GM12872 (cell line): ENCODE data around the gene AOC2.

Experiments used
- TF ChIP-seq, protein P1 (sequence below): IDR thresholded peaks from 3 replicates; pipeline ENCODE4 v1.5.1; 2011; ENCODE audit warnings: low read depth, mild to moderate bottlenecking, low read length, moderate library complexity; ENCODE audit not compliant: insufficient read depth

Gene AOC2

DNA sequence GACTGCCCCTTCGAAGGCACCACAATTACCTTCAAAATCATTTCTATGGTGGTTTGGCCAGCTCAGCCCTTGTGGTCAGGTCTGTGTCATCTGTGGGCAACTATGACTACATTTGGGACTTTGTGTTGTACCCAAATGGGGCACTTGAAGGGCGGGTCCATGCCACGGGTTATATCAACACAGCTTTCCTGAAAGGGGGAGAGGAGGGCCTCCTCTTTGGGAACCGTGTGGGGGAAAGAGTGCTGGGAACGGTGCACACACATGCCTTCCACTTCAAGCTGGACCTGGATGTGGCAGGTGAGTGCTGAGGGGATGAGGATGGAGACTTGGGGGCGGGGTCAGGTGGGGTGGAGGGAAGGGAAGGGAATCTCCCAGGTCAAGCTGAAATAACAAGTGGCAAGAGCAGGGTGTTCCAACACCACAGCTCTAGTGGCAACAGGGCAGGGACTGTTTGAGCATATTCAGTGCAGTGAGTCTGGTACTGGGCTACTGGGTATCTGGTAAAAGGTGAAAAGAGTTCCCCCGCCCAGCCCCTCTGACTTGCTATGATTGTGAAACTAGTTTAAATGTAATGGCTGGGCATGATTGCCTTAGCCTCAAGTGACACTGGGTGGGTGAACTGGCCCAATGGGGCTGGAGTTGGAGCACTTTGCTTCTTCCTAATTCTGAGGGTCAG, 1.7 kb downstream of the AOC2 start:
- TF ChIP-seq, protein P1, sequence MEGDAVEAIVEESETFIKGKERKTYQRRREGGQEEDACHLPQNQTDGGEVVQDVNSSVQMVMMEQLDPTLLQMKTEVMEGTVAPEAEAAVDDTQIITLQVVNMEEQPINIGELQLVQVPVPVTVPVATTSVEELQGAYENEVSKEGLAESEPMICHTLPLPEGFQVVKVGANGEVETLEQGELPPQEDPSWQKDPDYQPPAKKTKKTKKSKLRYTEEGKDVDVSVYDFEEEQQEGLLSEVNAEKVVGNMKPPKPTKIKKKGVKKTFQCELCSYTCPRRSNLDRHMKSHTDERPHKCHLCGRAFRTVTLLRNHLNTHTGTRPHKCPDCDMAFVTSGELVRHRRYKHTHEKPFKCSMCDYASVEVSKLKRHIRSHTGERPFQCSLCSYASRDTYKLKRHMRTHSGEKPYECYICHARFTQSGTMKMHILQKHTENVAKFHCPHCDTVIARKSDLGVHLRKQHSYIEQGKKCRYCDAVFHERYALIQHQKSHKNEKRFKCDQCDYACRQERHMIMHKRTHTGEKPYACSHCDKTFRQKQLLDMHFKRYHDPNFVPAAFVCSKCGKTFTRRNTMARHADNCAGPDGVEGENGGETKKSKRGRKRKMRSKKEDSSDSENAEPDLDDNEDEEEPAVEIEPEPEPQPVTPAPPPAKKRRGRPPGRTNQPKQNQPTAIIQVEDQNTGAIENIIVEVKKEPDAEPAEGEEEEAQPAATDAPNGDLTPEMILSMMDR: no peak

DNA sequence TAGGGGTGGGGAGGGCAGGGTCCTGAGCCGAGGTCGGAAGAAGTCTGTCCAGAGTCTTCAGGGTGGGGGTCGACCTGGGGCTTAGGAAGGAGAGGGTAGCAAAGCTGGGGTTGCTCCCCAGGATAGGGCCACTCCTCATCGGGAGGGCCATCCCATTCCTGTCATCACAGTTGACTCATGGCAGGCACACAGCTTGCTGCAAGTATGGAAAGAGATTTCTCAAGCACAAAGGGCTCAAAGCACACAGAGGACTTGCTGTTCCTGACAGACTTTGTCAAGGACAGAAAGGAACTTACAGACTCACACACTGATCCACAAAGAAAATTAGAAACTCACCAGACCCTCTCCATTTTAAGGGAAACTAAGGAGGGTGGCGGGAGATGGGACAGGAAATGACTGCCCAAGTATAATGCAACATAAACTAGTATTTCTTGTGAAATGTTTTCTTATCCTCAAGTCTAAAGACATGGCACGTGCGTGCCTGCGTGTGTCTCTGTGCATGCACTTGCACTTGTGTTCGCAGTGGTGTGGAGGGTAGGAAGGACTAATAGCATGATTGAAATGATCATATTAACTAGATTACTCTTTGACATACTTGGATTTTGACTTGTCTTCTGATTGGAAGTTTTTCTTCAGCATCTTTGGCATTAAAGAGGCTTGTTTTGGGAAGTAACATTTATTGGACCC, 2.4 kb downstream of the AOC2 start:
- TF ChIP-seq, protein P1: no peak

DNA sequence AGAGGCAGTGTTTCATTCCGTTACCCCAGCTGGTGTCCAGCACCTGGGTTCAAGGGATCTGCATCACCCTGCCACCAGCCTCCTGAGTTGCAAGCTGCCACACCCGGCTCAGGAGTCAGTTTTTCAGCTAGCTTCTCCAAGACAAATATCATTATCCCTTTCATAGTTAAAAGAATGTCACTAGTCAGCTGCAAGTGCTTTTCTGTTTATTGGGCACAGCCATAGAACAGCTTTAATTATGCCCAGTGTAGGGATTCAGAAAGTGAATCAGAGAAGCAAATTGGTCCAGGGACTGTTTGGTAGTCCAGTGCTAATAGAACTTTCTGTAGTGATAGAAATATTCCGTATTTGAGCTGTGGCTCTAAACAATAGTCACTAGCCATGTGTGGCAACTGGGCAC, 3.7 kb downstream of the AOC2 start:
- TF ChIP-seq, protein P1: no peak

DNA sequence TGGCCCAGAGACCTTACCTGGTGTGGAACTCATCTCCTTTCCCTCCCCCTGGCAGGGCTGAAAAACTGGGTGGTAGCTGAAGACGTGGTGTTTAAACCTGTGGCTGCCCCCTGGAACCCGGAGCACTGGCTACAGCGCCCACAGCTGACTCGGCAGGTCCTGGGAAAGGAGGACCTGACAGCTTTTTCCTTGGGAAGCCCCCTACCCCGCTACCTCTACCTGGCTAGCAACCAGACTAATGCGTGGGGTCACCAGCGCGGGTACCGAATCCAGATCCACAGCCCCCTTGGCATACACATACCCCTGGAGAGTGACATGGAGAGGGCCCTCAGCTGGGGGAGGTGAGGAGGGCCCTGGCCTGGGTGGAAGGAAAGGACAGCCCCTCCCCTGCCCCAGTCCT, 4.7 kb downstream of the AOC2 start:
- TF ChIP-seq, protein P1: no peak

DNA sequence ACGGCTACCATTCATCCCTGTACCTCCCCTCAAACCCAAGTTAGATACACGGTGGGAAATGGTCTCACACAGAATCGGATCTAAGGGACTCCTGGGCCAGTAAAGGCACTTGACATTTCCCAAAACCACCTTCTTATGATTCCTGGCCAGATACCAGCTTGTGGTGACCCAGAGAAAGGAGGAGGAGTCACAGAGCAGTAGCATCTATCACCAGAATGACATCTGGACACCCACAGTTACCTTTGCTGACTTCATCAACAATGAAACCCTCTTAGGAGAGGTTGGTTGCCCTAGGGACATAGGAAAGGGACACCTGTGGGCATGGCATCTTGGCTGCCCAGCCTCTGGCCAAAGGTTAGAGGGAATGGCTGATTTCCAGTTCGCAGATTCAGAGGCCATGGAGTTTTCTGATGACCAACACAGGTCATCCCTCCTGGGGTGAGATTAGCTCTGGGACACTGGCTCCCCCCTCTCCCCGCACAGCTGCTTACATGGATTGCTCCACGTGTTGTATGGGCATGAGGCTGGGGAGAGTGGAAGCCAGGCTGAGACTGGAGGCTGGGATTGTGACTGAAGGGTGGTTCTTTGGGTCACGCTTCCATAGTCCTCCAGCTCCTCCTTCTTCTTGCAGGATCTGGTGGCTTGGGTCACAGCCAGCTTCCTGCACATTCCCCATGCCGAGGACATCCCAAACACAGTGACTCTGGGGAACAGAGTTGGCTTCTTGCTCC, 5.2 kb downstream of the AOC2 start:
- TF ChIP-seq, protein P1: no peak

DNA sequence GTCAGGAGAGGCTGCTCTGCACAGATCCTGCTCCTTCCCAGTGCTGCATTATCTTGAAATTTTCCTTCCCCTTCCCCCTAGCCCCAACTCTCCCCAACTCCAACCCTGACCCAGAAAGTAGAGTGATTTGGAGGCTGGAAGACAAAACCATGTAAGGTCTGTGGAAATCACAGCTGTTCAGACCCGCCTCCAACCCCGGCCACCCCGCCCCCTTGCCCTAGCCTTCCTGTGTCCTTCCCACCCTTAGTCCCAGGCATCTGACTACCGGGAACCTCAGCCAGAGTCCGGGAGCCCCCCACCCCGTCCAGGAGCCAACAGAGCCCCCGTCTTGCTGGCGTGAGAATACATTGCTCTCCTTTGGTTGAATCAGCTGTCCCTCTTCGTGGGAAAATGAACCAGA, 6.6 kb downstream of the AOC2 start, which contains the start of gene AOC3:
AOC3 (plus strand) TSS at position 246 of the 400 bp plus-strand sequence; CDS start at position 391, 145 bp downstream.
- TF ChIP-seq, protein P1: no peak

DNA sequence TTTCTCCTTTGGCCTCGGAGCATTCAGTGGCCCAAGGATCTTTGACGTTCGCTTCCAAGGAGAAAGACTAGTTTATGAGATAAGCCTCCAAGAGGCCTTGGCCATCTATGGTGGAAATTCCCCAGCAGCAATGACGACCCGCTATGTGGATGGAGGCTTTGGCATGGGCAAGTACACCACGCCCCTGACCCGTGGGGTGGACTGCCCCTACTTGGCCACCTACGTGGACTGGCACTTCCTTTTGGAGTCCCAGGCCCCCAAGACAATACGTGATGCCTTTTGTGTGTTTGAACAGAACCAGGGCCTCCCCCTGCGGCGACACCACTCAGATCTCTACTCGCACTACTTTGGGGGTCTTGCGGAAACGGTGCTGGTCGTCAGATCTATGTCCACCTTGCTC, 8.0 kb downstream of the AOC2 start:
- TF ChIP-seq, protein P1: no peak
